A673 (cell line): Measurements from ENCODE around the gene PDCD1.

Experiments used
- CTCF ChIP-seq: fragments of 300-800, 200-600 bp; sonication (generic); conservative IDR thresholded peaks from 2 replicates; pipeline ENCODE4 v1.5.1; 2017; ENCODE audit warnings: low read depth, mild to moderate bottlenecking, antibody characterized with exemption, low read length, moderate library complexity, mixed read lengths
- EZH2 ChIP-seq: fragments of 200-600 bp; sonication (generic); IDR thresholded peaks from 2 replicates; pipeline ENCODE4 v1.6.1; 2017; ENCODE audit warnings: borderline replicate concordance, low read depth, mild to moderate bottlenecking, mixed read lengths, antibody characterized with exemption, low read length; ENCODE audit not compliant: poor library complexity, severe bottlenecking

GRCh38 chr2:241859436-241860183, 916 bp upstream of the PDCD1 start:
- no peak for TF ChIP-seq EZH2
- TF ChIP-seq CTCF: no peak; the same call in 1 of the 2 replicates
